ENCODE measurements around the gene ZBTB20.
A peak's percentile ranks its signal among the peaks of the same experiment; 100 is the strongest.
"Not testable (repeated sequence)": the region's sequence is repeated elsewhere in the genome, so short reads cannot be mapped to it uniquely, and the experiment has no call there.

Gene ZBTB20

GRCh38 chr3:114823061-114823460, 324.0 kb downstream of the ZBTB20 start:
- DNase-seq (ENCODE audit: low spot score) = no peak
- TF ChIP-seq CTCF (IDR thresholded peaks at IDR 0.05; ENCODE audit: extremely low read depth, missing control alignments) = no peak

GRCh38 chr3:114816052-114816451, 331.0 kb downstream of the ZBTB20 start:
- no peak for DNase-seq (ENCODE audit: low spot score)
- TF ChIP-seq CTCF (IDR thresholded peaks at IDR 0.05; ENCODE audit: extremely low read depth, missing control alignments) = no peak

- not testable (repeated sequence) for DNase-seq (ENCODE audit: low spot score)
Measured at GRCh38 chr3:114812541-114813238, 334.4 kb downstream of the ZBTB20 start.

- no peak for TF ChIP-seq CTCF (IDR thresholded peaks at IDR 0.05; ENCODE audit: extremely low read depth, missing control alignments)
- peak; percentile 77 for DNase-seq (ENCODE audit: low spot score)
Measured at GRCh38 chr3:114809668-114810413, 337.2 kb downstream of the ZBTB20 start.

GRCh38 chr3:114804099-114804498, 343.0 kb downstream of the ZBTB20 start:
- TF ChIP-seq CTCF (IDR thresholded peaks at IDR 0.05; ENCODE audit: extremely low read depth, missing control alignments) = no peak
- DNase-seq (ENCODE audit: low spot score) = no peak

- DNase-seq (ENCODE audit: low spot score) = no peak
- no peak for TF ChIP-seq CTCF (IDR thresholded peaks at IDR 0.05; ENCODE audit: extremely low read depth, missing control alignments)
Measured at GRCh38 chr3:114803042-114803695, 343.9 kb downstream of the ZBTB20 start.

- DNase-seq (ENCODE audit: low spot score) = no peak
- TF ChIP-seq CTCF (IDR thresholded peaks at IDR 0.05; ENCODE audit: extremely low read depth, missing control alignments) = no peak
Measured at GRCh38 chr3:114800272-114801031, 346.6 kb downstream of the ZBTB20 start.

All from GM20000 (cell line).